Stimulated activated naive CD4-positive, alpha-beta T cell treated with Interleukin-2 at 50 U/mL for 16 hours (primary cell): ENCODE data around the gene PRKAG2.
"Not testable (repeated sequence)": the region's sequence is repeated elsewhere in the genome, so short reads cannot be mapped to it uniquely, and the experiment has no call there.

Experiments used
- DNase-seq: peaks from one replicate; lab custom pipeline; 2025; lab: John Stamatoyannopoulos, UW

Gene PRKAG2

GRCh38 chr7:151884312-151885201 is 7.6 kb upstream of the PRKAG2 start:
- DNase-seq = no peak

- no peak for DNase-seq
These were observed 6.9 kb upstream of the PRKAG2 start for GRCh38 chr7:151883857-151884256.

- DNase-seq = no peak
These were observed 5.8 kb upstream of the PRKAG2 start for GRCh38 chr7:151882734-151883133.

GRCh38 chr7:151880688-151881087 is 3.8 kb upstream of the PRKAG2 start:
- DNase-seq = no peak

GRCh38 chr7:151877911-151878835 is 1.3 kb upstream of the PRKAG2 start:
- no peak for DNase-seq

GRCh38 chr7:151875942-151876898 is 695 bp downstream of the PRKAG2 start:
- peak; percentile 74 for DNase-seq

- DNase-seq = not testable (repeated sequence)
These were observed 2.4 kb downstream of the PRKAG2 start for GRCh38 chr7:151874479-151874878.

GRCh38 chr7:151873402-151873965 is 3.4 kb downstream of the PRKAG2 start:
- no peak for DNase-seq

- DNase-seq = no peak
These were observed 4.1 kb downstream of the PRKAG2 start for GRCh38 chr7:151872531-151873401.

GRCh38 chr7:151871904-151872303 is 5.0 kb downstream of the PRKAG2 start:
- no peak for DNase-seq

- no peak for DNase-seq
These were observed 5.7 kb downstream of the PRKAG2 start for GRCh38 chr7:151871189-151871735.

- DNase-seq = no peak
These were observed 6.7 kb downstream of the PRKAG2 start for GRCh38 chr7:151869968-151870918.

GRCh38 chr7:151869455-151869854 is 7.5 kb downstream of the PRKAG2 start:
- no peak for DNase-seq

- DNase-seq = no peak
These were observed 7.8 kb downstream of the PRKAG2 start for GRCh38 chr7:151869109-151869428.

GRCh38 chr7:151868396-151869108 is 8.4 kb downstream of the PRKAG2 start:
- DNase-seq = no peak

GRCh38 chr7:151867912-151868311 is 9.0 kb downstream of the PRKAG2 start:
- DNase-seq = no peak

GRCh38 chr7:151866761-151867655 is 9.9 kb downstream of the PRKAG2 start:
- DNase-seq = no peak
